Suprapubic skin (tissue), 4 donors: ENCODE measurements around the gene DLX2.

ENCODE experiments used
- CTCF ChIP-seq, 2 donors: fragments of 200-600 bp in 1 of 2; fragments of 450-650 bp in 1 of 2; sonication (generic) in 1 of 2; IDR thresholded peaks; one replicate each; pipeline ENCODE4 v1.5.1; 2016 to 2019; ENCODE audit warnings: antibody characterized with exemption in 2 of 2, mild to moderate bottlenecking in 1 of 2, moderate library complexity in 1 of 2
- POLR2A ChIP-seq, 2 donors: fragments of 450-650 bp; IDR thresholded peaks; one replicate each; pipeline ENCODE4 v1.6.1; 2017; ENCODE audit warnings: antibody characterized with exemption in 2 of 2, mild to moderate bottlenecking in 2 of 2, moderate library complexity in 2 of 2
- POLR2AphosphoS5 ChIP-seq, 3 donors: sonication (generic); formaldehyde crosslinking; IDR thresholded peaks; one replicate each; pipeline ENCODE4 v1.6.1; 2017; ENCODE audit warnings: antibody characterized with exemption in 3 of 3

GRCh38 chr2:172114579-172114978, 11.9 kb upstream of the DLX2 start:
- TF ChIP-seq POLR2A (IDR thresholded peaks at IDR 0.05) (no peak), CTCF (IDR thresholded peaks at IDR 0.05) (no peak), POLR2AphosphoS5 (IDR thresholded peaks at IDR 0.05) (no peak)
